Left colon (tissue), 2 donors: ENCODE measurements around the gene NRBF2. TPM values are rescaled to one million over a fixed set of nuclear protein-coding genes. Genes with fewer than 3 reads are reported as not detected.
"Not testable (repeated sequence)": the region's sequence is repeated elsewhere in the genome, so short reads cannot be mapped to it uniquely, and the experiment has no call there.

ENCODE experiments used
- ATAC-seq: fragments of 200-7000 bp; cut with Tn5 transposase; one replicate; pipeline ENCODE4 v1.9.1; 2020; ENCODE audit warnings: mild to moderate bottlenecking, moderate library complexity
- DNase-seq, 2 donors: peaks; one replicate each; pipeline ENCODE4 v3.0.0-alpha.2; 2020
- intact Hi-C, 2 donors: fragments of 100-400 bp; cut with DNase I in 1 of 2; cut with micrococcal nuclease in 1 of 2; formaldehyde crosslinking; loops; one replicate each; pipeline versions ENCODE4 v1.11.2 to v1.14.0; 2022; cut with DNase I, micrococcal nuclease
- long read RNA-seq: library from polyadenylated mRNA; unstranded; transcript quantifications from one replicate; pipeline ENCODE4 v2.0.0, GENCODE V29; 2021
- total RNA-seq, 2 donors: library from RNA; stranded (reverse); fragmentation: NEBNext Ultra II Directional; extraction: Animal tissue kit (Norgen Biotek cat#: 25700); gene quantifications; one replicate each; pipeline ENCODE4 v1.2.1, GENCODE V29; 2021
- donor health status: DM: no; HTN: no; CAD: no.
- donor health status: DM: yes; HTN: yes; CAD: no.

Gene NRBF2
- 10 to 100 TPM; 23.8 to 26.1 TPM for total RNA-seq
- long read RNA-seq, transcript NRBF2-201 (4 exons, 1,853 nt): major isoform, 66 of 77 reads
- long read RNA-seq, partial matches to known transcripts: 5 of 77 reads
- long read RNA-seq, other reads (novel, unspliced or antisense): 5 of 77 reads

DNA sequence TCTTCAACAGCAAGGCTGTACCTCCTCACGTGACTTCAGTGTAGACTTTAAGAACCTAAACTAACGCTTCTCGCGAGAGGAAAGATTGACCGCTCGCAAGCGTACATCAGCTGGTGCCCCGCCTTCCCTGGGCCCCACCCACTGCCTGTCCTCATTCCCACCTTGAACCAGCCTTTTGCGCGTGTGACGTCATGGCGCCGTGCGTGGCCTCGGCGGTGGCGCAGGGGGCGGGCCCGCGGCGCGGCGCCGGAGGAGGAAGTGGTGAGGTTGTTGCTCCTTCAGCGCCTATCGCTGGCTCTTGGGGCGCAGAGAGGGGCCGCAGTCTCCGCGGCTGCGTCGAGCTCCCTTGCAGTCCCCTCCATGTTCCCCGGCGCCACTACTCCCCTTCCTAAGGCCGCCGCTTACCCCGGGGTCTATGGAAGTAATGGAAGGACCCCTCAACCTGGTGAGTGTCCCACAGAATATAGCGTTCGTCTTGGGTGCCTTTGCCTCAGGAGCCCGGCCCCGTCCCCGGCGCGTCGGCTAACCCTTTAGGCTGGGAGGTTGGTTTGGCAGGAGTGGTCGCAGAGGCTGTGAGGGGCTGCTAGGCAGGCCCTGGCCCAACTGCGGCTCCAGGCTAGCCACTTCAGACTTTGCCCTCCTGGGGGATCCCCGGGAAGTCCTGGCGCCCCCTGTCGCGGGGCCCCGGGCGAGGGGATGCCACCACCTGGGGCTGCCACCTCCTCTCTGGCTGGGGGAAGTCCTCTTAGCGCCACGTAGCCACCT lies at the start of gene NRBF2:
Gene NRBF2, plus strand, starts transcription at position 273 of the 765 bp plus-strand sequence. Its CDS starts 143 bp downstream, at position 416.
- DNase-seq (peak; percentile 99), ATAC-seq (peak; percentile 99)
- intact Hi-C loops: no loop called here

DNA sequence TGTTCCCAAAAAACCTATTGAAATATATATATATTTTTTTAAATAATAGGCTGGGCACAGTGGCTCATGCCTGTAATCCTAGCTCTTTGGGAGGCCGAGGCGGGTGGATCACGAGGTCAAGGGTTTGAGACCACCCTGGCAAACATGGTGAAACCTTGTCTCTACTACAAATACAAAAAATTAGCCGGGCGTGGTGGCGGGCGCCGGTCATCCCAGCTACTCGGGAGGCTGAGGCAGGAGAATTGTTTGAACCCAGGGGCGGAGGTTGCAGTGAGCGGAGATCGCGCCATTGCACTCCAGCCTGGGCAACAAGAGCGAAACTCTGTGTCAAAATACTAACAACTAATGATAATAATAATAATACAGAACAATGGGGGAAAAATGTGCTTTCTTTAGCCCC lies 49.7 kb upstream of the NRBF2 start:
- not testable (repeated sequence) for DNase-seq, ATAC-seq
- intact Hi-C loops: loop anchor here in 1 of 2 donors (5.0 to 10.0 kb wide), 2 partner anchors 491 to 649 kb away; no protein-coding TSS in a partner anchor

DNA sequence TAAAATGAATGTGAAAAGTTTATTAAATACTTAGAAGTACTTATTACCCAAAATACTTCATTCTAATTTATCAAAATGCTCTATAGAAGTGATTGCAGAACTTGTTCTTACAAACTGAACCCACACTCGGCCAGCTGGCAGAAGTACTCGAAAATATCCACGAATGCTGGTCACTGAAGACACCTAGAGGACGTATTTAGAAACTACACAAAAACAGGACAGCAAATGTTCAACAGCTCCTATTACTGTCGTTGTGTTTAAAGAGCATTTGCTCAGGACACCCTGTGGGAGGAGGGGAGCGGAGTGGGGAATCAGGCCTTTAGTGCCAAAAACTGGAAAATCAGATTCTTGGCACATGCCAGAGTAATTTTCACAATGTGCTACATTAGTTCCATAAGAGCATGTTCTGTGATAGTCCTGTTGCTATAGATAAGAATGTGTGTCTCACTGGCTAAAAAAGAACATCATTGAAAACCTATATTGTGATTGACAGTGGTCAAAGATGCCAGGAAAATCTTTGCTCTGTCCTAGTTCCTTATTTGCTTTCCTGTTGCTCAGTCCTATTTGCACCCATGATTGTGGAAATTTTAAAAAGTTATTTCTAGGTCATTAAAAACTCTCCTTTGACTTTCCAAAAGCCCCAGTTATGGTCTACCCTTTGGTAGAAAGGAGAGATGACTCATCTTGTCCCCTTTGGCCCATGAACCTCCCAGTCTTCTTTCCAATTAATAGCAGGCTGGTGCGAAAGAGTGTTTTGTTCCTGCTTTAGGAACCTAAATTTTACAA lies 49.0 kb upstream of the NRBF2 start:
- ATAC-seq (peak; percentile 70), DNase-seq (peak; percentile 34 to 40)
- intact Hi-C loops: loop anchor here in 1 of 2 donors (5.0 to 10.0 kb wide), 2 partner anchors 492 to 649 kb away; no protein-coding TSS in a partner anchor

DNA sequence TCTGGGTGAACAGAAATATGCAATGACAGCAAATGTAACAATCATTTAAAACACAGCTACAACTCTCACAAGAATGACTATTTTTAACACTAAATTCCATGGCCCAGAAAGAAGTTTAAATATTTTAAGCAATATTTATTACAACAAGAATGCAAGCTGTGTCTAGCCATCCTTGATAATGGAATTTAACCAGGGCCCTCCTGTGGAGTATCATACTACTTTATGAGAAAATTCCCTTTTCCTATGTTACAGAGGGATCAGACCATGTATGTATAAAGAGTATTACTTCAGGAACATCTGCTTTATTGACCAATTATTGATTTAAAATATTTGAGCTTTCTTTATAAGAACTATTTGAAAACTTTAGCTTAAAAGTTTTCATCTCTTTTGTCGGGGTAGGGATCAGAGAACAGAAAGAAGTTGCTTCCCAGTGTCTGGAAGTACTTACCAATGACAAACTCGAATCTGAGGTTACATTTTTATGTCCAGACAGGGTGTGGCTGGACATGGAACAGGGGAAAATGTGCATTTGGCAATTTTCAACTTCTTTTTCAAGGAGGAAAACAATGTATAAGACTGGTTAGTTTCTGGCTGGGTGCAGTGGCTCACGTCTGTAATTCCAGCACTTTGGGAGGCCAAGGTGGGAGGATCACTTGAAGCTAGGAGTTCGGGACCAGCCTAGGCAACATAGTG lies 48.3 kb upstream of the NRBF2 start:
- no peak for ATAC-seq

DNA sequence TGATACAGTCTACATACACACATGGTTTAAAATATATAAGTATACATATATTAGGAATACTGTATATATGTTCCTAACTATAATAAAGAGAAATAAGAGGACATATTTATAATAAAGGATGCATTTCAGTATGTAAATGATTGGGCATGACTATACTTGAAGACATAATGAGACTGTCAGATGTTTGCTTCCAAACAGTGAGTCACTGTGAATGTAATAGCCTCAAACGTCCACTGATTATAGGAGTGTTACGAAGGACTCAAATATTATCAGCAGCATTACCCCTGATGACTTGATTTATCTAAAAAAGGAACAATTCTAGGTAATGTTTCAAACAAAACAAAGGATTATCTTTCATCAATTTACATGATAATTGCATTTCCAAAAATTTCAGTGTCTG lies 39.9 kb upstream of the NRBF2 start:
- no peak for ATAC-seq

More for the DNA sequence above, 48.3 kb upstream of the NRBF2 start:
- DNase-seq: no peak
- intact Hi-C loops: loop anchor here in 1 of 2 donors (5.0 to 10.0 kb wide), 2 partner anchors 493 to 650 kb away; no protein-coding TSS in a partner anchor

DNA sequence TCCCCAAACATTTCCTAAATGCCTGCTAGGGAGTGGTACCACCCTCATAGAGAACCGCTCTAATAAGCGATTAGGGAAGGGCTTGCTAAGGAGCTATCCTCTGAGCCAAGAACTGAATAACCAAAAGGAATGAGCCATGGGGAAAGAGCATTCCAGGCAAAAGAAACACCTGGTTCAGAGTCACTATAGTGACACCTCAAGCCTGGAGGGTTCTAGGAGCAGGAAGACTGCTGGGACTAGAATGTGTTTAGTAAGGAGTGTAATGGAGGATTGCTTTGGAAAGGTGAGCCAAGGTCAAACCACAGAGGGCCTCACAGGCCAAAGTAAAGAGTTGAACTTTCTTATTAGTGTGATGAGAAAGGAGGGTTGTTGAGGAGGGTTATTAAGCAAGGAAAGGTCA lies 38.7 kb upstream of the NRBF2 start:
- intact Hi-C loops: no loop called here
- ATAC-seq (no peak), DNase-seq (no peak)

More for the DNA sequence above, 39.9 kb upstream of the NRBF2 start:
- intact Hi-C loops: no loop called here
- DNase-seq: no peak

DNA sequence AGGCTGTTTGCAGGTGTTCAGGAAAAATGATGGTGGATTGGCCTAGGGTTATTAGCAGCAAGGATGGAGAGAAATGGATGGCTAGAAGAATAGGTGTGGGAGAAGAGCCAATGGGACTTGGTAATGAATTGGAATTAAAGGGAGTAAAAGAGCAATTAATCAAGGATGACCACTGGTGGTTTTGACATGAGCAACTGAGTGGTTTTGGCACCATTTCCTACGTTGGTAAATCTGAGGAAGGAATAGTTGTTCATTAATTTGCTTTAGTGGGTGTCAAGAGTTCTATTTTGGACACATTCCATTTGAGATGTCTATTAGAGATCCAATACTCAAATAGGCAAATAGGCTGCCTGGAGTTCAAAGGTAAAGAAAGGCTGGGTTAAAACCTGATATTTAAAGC lies 38.2 kb upstream of the NRBF2 start:
- DNase-seq (no peak), ATAC-seq (no peak)
- intact Hi-C loops: no loop called here

DNA sequence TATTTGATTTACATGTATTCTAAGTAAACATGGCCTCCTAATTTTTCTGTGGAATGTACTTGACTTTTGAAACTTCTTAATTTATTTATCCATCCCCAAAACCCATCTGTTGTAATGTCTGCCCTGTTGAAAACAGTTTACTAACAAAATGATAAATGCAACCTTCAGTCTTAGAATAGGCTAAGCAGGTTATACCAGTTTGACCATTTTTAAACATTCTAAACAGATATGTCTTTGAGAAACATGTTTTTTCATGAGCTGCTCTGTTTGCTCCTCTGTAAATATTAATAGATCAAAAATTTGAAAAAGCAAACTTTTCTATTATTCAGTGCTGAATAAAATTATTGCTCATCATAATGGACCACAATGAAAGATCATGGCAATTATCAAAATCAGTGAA lies 33.4 kb upstream of the NRBF2 start:
- intact Hi-C loops: no loop called here
- ATAC-seq (no peak), DNase-seq (no peak)

DNA sequence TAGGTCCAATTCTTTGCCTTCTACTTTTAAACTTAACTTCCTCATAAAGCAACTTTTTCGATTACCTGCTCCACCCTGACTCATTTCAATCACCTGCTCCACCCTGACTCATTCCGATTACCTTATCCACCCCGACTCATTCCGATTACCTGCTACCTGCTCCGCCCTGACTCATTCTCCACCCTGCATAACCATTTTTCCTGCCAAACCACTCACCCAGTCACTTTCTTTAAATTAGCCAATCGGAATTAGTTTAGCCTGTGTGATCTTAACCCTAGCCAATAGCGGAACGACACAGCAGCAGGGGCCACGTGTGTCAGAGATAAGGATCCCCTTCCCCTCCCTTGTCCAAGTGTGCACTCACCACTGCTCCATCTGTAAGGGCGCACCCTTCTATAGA lies 32.0 kb upstream of the NRBF2 start:
- ATAC-seq, intact Hi-C loops, DNase-seq: not testable (repeated sequence)

DNA sequence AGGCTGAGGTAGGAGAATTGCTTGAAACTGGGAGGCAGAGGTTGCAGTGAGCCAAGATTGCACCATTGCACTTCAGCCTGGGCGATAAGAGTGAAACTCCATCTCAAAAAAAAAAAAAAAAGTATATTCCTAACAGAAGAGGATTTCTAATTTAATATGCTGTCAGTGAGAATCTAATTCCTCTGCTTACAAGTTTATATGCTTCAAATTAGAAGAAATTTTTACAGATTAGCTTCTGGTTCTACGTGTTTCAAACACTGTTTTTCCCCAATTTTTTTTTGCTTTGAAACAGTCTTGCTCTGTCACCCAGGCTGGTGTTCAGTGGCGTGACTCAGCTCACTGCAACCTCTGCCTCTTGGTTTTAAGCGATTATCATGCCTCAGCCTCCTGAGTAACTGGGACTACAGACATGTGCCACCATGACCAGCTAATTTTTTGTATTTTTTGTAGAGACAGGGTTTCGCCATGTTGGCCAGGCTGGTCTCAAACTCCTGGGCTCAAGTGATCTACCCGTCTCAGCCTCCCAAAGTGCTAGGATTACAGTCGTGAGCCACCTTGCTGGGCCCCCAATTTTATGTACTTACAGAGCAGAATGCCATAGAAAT lies 30.7 kb upstream of the NRBF2 start:
- DNase-seq, ATAC-seq, intact Hi-C loops: not testable (repeated sequence)

DNA sequence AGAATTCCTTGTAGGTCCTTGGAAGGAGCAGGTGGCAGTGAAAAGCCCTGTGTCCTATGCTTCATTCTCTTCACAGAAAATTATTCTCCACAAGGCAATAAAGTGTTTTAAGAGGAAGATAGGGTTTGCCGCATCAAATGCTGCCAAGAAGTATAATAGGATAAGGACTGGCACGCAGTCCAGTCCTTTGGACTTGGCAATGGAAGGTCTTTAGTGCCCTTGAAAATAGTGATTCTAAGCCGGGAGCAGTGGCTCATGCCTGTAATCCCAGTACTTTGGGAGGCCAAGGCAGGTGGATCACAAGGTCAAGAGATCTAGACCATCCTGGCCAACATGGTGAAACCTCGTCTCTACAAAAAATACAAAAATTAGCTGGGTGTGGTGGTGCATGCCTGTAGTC lies 29.9 kb upstream of the NRBF2 start:
- ATAC-seq, DNase-seq, intact Hi-C loops: not testable (repeated sequence)

DNA sequence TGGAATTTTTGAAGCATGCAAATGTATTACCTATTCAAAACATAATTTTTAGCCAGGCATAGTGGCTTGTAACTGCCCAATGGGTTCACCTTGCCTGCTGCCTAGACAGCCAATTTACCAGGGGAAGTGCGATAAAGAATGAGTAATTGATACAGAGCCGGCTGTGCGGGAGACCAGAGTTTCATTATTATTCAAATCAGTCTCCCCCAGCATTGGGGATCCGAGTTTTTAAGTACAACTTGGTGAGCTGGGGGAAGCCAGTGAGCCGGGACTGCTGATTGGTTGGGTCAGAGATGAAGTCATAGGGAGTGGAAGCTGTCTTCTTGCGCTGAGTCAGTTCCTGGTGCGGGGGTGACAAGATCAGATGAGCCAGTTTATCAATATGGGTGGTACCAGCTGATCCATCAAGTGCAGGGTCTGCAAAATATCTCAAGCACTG lies 29.1 kb upstream of the NRBF2 start:
- DNase-seq (no peak), ATAC-seq (no peak)
- intact Hi-C loops: no loop called here

DNA sequence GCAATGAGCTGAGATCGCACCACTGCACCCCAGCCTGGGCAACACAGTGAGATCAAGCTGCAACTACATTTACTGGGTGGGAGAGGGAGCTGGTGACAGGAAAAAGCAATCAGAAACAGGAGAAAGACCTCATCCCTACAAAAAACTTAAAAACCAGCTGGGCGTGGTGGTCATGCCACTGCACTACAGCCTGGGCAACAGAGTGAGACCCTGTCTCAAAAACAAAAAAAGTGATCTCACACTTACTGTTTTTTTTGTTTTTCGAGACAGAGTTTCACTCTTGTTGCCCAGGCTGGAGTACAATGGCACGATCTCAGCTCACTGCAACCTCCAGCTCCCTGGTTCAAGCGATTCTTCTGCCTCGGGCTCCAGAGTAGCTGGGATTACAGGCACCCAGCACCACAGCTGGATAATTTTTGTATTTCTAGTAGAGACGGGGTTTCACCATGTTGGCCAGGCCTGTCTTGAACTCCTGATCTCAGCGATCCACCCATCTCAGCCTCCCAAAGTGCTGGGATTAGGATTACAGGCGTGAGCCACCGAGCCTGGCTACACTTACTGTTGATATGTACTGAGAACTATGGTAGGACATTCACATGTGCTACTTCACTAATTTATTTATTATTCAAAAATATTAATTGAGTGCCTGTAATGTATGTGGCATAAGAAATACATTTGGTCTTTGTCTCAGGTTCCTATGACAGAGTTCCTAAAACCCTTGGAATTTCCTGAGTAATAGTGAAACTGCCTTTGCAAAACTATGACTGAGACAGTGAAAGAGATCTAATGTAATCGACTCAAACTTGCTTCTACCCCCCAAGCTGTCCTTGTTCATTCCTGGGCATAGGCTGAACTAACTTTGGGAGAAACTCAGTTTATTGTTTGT lies 27.7 kb upstream of the NRBF2 start:
- intact Hi-C loops: no loop called here
- no peak for DNase-seq
- ATAC-seq: no peak

DNA sequence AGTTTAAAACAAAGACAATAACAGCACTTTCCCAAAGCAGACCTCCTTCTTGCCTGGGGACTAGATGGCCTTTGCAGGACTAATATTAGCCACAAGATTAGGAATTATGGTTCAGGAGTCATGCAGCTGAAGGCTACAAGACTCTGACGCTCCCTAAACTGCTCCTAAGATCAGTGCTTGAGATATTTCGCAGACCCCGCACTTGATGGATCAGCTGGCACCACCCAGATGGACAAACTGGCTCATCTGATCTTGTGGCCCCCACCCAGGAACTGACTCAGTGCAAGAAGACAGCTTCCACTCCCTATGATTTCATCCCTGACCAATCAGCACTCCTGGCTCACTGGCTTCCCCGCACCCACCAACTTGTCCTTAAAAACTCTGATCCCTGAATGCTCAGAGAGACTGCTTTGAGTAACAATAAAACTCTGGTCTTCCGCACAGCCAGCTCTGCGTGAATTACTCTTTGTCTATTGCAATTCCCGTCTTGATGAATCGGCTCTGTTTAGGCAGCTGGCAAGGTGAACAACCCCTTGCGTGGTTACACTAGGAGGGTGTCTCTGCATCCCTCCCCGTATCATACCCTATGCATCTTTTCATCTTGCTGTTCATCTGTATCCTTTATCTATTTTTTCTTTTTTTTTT lies 26.9 kb upstream of the NRBF2 start:
- intact Hi-C loops: no loop called here
- no peak for ATAC-seq
- no peak for DNase-seq

DNA sequence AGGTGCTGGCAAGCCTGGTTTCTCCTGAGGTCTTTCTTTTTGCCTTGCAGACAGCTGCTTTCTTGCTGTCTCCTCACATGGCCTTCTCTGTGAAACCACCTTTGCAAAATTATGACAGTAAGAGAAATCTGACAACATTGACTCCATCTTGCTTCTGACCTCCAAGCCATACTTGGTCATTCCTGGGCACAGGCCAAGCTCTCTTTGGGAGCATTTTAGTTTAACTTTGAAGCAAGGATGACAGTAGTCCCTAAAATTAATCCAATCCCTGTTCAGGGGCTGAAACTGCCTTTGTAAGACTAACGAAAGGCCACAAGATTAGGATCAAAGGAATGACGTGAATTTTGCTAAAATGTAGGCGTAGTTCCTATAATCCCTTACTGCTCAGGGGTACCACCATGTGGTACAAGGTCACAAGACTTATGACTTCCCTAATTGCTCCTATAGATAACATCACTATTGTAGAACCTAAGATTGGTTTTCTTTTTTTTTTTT lies 25.1 kb upstream of the NRBF2 start:
- intact Hi-C loops: no loop called here
- DNase-seq (no peak), ATAC-seq (no peak)

DNA sequence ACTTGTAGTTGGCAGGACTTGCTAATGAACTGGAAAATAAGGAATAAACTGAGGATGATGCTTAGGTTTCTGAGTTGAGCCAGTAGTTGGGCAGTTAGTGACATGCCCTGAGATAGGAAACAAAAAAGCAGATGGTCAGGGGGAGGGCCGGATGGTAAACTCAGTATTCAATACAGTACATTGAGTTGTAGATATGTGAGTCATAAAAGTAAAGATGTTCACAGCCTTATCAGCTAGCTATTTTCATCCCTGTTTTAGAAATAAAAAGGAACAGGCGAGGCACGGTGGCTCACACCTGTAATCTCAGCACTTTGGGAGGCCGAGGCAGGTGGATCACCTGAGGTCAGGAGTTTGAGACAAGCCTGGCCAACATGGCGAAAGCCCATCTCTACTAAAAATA lies 22.2 kb upstream of the NRBF2 start:
- no peak for DNase-seq
- no peak for ATAC-seq
- intact Hi-C loops: no loop called here
